Right atrium auricular region (tissue), 2 donors: ENCODE data around the gene MGLL. TPM values are rescaled to one million over a fixed set of nuclear protein-coding genes. Genes with fewer than 3 reads are reported as not detected.

Experiments
- DNase-seq: peaks from one replicate; pipeline ENCODE4 v3.0.0-alpha.2; 2019; ENCODE audit warnings: low spot score
- H3K27ac ChIP-seq, 2 donors: fragments of 200-600 bp; sonication (generic); 1 replicate in 1 of 2; 2 replicates in 1 of 2; pipeline ENCODE4 v1.5.1; 2016 to 2019
- H3K27me3 ChIP-seq, 2 donors: fragments of 200-600 bp; sonication (generic); one replicate each; pipeline versions ENCODE4 v1.5.1 to v1.6.0; 2017 to 2019
- H3K36me3 ChIP-seq: fragments of 200-600 bp; sonication (generic); one replicate; pipeline ENCODE4 v1.5.1; 2016
- H3K4me1 ChIP-seq, 2 donors: fragments of 200-600 bp; sonication (generic); one replicate each; pipeline versions ENCODE4 v1.5.1 to v1.6.0; 2017 to 2019
- H3K4me3 ChIP-seq, 2 donors: fragments of 200-600 bp; sonication (generic); 1 replicate in 1 of 2; 2 replicates in 1 of 2; pipeline ENCODE4 v1.5.1; 2017 to 2019; ENCODE audit warnings: mild to moderate bottlenecking in 1 of 2, moderate library complexity in 1 of 2
- H3K9me3 ChIP-seq, 2 donors: fragments of 200-600 bp; sonication (generic); one replicate each; pipeline ENCODE4 v1.5.1; 2019
- total RNA-seq, 2 donors: library from RNA; depleted of rRNA; stranded (reverse); fragments of >200 nt; gene quantifications; one replicate each; pipeline ENCODE4 v1.1.0, GENCODE V29; 2016
- TF ChIP-seq, protein P1 (sequence below), 2 donors: fragments of 200-600 bp; sonication (generic); IDR thresholded peaks; one replicate each; pipeline ENCODE4 v1.5.1; 2019; ENCODE audit warnings: antibody characterized with exemption in 2 of 2

MGLL gene
- total RNA-seq, 2 donors from 2014 or later, result 36.3 to 46.4 TPM

DNA sequence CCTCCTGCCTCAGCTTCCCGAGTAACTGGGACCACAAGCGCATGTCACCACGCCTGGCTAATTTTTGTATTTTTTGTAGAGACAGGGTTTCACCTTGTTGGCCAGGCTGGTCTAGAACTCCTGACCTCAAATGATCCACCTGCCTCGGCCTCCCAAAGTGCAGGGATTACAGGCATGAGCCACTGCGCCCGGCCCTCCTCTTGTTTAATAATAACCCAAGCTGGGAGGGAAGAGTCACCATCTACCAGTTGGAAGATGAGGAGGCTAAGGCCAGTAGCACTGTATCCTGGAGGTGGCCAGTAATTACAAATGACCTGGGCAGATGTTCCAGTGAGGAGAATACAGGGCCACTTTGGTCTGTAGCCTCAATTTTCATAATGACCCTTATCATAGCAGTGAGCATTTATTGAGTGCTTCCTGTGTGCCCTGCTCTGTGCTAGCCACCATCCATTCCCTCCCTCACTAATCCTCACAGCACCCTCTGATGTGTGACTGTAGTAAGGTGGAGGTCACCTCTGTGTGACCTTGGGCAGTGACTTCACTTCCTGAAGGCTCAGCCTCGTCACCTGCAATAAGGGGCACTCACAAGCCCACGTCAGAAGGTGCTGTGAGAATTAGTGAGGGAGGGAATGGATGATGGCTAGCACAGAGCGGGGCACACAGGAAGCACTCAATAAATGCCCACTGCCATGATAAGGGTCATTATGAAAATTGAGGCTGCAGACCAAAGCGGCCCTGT is 85.3 kb downstream of the MGLL start:
- Histone ChIP-seq H3K27ac (peak overlapping the region; percentile 44 to 59), H3K4me3 (no peak overlapping the region), H3K27me3 (no peaks in the 10 kb centered on the region), H3K4me1 (peaks cover 0 to 81% of the 10 kb centered on the region in 2 donors), H3K9me3 (no peaks in the 10 kb centered on the region), H3K36me3 (no peaks in the 10 kb centered on the region)
- DNase-seq, result no peak
- TF ChIP-seq, protein P1, sequence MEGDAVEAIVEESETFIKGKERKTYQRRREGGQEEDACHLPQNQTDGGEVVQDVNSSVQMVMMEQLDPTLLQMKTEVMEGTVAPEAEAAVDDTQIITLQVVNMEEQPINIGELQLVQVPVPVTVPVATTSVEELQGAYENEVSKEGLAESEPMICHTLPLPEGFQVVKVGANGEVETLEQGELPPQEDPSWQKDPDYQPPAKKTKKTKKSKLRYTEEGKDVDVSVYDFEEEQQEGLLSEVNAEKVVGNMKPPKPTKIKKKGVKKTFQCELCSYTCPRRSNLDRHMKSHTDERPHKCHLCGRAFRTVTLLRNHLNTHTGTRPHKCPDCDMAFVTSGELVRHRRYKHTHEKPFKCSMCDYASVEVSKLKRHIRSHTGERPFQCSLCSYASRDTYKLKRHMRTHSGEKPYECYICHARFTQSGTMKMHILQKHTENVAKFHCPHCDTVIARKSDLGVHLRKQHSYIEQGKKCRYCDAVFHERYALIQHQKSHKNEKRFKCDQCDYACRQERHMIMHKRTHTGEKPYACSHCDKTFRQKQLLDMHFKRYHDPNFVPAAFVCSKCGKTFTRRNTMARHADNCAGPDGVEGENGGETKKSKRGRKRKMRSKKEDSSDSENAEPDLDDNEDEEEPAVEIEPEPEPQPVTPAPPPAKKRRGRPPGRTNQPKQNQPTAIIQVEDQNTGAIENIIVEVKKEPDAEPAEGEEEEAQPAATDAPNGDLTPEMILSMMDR (IDR thresholded peaks at IDR 0.05), result no peak

DNA sequence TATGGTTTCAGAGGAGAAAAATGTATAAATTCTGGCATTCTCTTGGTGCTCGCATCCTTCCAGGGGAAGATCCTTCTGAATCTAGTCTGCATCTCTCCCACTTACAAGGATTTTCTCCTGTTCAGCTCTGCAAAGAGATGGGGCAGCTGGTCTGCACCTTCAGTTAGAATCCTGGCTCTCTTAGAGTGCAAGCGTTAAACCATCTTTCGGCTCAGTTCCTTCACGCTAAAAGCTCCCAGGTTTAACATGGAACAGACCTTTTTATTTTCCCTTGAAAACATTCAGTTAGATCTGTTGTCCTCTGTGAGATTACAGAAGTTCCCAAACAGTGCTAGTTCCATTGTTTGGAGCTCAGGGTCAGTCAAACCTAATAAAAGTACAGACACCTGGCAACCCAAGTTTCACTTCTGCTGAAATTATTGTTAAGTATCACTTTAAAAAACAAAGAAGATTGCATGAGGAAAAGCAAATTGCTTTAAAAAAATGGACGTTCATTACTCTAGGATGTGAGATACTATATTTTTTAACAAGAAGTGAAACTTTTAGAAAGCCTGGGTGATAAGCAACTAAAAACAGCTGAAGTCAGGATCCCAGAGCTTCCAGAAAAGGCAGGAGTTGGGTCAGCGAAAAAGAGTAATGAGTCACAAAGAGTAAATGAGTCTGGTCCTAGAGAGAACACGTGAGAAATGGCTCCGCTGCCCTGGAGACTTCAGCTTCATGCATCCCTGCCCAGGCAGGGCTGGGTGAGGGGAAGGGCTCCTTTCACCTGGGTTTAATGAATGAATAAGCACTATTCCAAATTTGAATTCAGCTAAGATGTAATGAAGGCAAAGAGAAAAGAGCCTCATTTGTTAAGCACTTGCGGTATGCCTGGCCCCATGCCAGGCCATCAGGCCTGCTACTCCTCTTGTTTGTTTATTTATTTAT is 86.3 kb downstream of the MGLL start:
- Histone ChIP-seq H3K9me3 (no peaks in the 10 kb centered on the region), H3K4me3 (no peak overlapping the region), H3K4me1 (peaks cover 0 to 71% of the 10 kb centered on the region in 2 donors), H3K27me3 (no peaks in the 10 kb centered on the region), H3K27ac (peak overlapping the region; percentile 44 to 59), H3K36me3 (no peaks in the 10 kb centered on the region)
- DNase-seq, result no peak
- TF ChIP-seq, protein P1 (IDR thresholded peaks at IDR 0.05), result no peak

DNA sequence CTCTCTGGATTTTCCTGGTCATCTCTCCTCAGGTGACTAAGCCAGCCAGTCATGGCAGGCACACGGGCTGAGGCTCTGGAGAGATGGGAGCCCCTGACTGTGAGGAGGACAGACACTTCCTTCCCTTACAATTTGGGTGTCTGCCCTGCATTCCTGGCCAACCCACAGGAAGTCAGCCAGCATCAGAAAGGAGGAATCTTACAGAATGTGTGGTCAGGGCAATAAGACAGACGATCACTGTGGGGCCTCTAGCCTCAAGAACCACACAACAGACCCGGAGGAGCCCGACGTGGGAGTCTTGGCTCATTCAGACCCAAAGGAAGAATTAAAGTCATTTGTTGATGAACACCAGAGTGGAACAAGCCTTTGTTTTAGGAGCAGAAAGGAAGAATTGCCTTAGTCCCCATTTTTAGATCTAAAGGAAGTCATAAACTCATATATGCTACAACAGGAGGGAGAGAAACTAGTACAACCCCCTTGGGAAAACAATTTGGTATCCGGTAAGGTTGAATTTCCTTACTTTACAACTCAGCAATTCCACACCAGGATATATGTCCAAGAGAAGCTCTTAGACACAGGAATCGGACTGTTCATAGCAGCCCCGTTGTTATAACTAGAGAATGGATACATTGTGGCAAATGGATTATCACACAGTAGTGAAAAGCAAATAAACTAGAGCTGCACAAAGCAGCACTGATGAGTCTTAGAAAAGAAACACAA is 87.4 kb downstream of the MGLL start:
- H3K4me1 ChIP-seq, result peaks cover 0 to 71% of the 10 kb centered on the region in 2 donors
- no peaks in the 10 kb centered on the region for H3K36me3 ChIP-seq
- no peaks in the 10 kb centered on the region for H3K9me3 ChIP-seq
- no peak overlapping the region for H3K4me3 ChIP-seq
- TF ChIP-seq, protein P1 (IDR thresholded peaks at IDR 0.05), result no peak
- H3K27me3 ChIP-seq, result no peaks in the 10 kb centered on the region
- DNase-seq, result no peak
- peak overlapping the region; percentile 44 to 59 for H3K27ac ChIP-seq

DNA sequence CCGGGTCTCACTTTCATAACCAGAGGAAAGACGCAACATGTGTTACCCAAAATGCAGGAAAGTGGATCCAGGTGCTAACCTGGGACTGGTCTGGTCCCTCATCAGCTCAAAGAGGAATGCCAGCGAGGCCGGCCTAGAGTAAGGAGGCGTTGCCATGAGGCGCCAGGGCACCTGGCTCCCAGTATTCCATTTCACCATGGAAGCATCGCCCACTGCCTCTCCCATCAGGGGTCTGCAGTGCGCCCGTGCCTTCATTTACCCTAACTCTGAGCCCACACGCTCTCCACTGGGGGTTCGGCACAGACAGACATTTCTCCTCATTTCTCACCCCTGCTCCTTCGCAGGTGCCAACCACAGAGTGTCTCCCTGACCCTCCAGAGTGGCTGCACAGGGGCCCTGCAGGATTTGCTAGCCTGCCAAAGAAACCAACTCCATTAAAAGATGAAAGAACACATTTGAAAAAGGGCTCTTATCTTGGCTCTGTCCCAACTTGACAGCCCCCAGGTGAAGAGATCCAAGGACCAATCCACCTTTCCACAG is 88.1 kb downstream of the MGLL start:
- H3K27me3 ChIP-seq, result no peaks in the 10 kb centered on the region
- no peak for DNase-seq
- no peaks in the 10 kb centered on the region for H3K36me3 ChIP-seq
- H3K9me3 ChIP-seq, result no peaks in the 10 kb centered on the region
- H3K4me1 ChIP-seq, result peaks cover 0 to 71% of the 10 kb centered on the region in 2 donors
- no peak overlapping the region for H3K4me3 ChIP-seq
- H3K27ac ChIP-seq, result peak overlapping the region; percentile 44 to 59
- TF ChIP-seq, protein P1 (IDR thresholded peaks at IDR 0.05), result no peak

DNA sequence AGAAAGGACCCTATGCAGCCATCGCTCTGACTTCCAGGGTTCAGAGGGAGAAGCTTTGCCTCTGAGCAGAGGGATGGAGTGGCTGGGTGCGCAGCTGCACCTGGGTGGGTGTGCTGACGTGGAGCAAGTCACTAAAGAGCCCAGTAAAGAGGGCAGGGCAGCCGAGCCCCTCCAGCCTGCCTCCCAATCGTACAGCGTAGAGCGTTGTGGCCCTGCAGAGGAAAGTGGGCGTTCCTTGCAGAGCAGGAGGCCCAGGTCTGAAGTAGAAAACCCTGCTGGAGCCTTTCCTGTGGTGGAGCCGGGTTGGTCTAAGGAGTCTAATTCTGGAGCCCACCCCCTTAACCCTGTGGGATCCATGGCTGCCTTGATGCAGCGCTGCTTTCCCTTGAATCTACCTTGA is 88.5 kb downstream of the MGLL start:
- H3K36me3 ChIP-seq, result no peaks in the 10 kb centered on the region
- TF ChIP-seq, protein P1 (IDR thresholded peaks at IDR 0.05), result no peak
- no peaks in the 10 kb centered on the region for H3K9me3 ChIP-seq
- H3K4me1 ChIP-seq, result peaks cover 0 to 67% of the 10 kb centered on the region in 2 donors
- no peaks in the 10 kb centered on the region for H3K27me3 ChIP-seq
- H3K27ac ChIP-seq, result no peak overlapping the region
- no peak for DNase-seq
- no peak overlapping the region for H3K4me3 ChIP-seq
